GM10266 (cell line): ENCODE data around the gene ATP5ME.

Experiments used
- DNase-seq: peaks from one replicate; pipeline ENCODE4 v3.0.0; 2012; ENCODE audit errors: extremely low spot score
- TF ChIP-seq, protein P1 (sequence below): IDR thresholded peaks from 2 replicates; pipeline ENCODE4 v1.5.1; 2012; ENCODE audit warnings: mild to moderate bottlenecking, low read depth; ENCODE audit not compliant: control insufficient read depth, insufficient read depth; ENCODE audit errors: missing control alignments

ATP5ME gene

DNA sequence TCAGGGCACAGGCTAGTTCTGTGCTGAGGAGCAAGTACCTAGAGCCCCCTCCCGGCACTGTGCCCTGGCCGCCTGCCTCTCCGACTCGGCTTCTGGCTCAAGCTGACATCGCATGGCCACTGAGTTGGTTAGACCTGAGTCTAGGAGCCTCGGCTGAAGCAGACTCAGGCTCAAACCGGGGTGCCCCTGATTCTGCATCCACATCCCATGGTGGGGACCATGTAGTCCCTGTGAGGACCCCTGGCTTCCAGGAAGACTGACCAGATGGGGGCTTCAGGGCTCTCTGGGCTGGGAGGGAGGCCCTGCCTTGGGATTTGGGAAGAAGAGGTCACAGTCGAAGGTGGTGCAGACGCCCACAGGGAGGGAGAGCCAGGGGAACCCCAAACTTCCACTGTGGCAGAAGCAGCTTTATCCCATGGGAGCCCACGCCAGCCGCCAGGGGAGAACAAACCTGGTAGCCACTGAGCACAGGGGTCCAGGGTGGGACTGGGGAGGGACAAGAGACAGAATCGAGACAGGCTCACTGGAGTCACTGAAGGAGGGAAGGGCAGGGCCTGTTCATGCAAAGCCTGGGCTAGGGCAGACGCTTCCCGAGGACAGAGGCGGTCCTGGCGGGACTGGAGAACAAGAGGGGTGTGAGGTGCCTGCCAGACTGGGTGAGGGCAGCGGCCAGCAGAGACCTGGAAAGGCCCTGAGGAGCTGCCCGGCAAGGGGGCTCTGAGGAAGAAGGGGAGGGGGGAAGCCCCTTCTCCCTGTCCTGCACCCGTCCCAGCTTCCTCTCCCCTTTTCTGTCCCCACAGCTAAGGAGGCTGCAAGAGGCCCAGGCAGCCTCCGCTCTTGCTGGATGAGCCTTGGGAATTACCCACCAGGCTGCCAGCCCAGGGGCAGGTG lies 47.6 kb downstream of the ATP5ME start:
- TF ChIP-seq, protein P1, sequence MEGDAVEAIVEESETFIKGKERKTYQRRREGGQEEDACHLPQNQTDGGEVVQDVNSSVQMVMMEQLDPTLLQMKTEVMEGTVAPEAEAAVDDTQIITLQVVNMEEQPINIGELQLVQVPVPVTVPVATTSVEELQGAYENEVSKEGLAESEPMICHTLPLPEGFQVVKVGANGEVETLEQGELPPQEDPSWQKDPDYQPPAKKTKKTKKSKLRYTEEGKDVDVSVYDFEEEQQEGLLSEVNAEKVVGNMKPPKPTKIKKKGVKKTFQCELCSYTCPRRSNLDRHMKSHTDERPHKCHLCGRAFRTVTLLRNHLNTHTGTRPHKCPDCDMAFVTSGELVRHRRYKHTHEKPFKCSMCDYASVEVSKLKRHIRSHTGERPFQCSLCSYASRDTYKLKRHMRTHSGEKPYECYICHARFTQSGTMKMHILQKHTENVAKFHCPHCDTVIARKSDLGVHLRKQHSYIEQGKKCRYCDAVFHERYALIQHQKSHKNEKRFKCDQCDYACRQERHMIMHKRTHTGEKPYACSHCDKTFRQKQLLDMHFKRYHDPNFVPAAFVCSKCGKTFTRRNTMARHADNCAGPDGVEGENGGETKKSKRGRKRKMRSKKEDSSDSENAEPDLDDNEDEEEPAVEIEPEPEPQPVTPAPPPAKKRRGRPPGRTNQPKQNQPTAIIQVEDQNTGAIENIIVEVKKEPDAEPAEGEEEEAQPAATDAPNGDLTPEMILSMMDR = no peak

DNA sequence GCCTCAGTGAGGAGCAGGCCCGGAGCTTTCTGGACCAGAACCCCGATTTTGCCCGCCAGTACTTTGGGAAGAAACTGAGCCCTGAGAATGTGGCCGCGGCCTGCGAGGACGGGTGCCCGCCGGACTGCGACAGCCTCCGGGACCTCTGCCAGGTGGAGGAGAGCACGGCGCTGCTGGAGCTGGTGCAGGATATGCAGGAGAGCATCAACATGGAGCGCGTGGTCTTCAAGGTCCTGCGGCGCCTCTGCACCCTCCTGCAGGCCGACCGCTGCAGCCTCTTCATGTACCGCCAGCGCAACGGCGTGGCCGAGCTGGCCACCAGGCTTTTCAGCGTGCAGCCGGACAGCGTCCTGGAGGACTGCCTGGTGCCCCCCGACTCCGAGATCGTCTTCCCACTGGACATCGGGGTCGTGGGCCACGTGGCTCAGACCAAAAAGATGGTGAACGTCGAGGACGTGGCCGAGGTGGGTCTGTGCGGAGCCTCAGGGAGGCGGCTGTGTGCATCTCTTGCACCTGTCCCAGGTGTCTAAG lies 48.4 kb downstream of the ATP5ME start:
- no peak for DNase-seq
- TF ChIP-seq, protein P1 = no peak

More for the DNA sequence above, 47.6 kb downstream of the ATP5ME start:
- no peak for DNase-seq

DNA sequence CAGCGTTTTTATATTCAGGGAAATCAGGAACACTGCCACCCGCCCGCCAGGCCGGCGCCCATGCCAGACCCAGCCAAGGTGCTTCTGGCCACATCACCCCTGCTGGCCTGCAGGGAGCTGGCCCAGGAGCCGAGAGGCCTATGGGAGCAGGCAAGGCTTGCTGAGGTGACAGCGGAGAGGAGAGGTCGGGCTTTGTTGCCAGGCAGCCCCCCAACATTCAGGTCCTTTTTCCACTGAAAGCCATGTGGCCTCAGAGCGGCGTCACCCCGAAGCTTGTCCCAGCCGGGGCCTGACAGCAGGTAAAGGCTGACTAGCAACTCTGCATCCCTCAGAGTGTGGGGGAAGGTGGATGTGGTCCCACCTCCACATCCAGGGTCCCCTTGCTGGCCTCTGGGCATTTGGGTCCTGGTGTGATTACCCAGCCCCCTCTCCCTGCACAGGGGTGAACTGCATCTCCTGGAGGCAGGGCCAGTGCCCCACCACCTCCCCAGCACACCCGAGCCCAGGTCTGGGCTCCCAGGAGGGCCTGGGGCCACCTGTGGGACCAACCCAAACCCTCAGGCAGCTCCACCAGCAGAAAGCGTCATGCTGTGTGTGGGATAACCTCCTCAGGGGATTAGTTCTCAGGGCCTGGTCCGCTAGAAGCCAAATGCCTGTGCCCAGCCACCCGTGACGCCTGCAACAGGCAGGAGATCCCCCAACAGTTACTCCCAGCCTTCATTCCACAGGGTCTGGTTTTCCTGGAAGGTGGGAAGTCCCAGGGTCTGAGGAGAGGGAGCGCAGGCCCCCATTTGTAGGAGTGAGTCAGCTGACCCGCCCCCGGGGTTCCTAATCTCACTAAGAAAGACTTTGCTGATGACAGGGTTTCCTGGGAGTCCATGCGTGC lies 49.1 kb downstream of the ATP5ME start, which contains the start of gene PDE6B:
TSS of gene PDE6B (plus strand) at position 869 of the 886 bp plus-strand sequence. CDS start 54 bp downstream, outside the sequence.
- TF ChIP-seq, protein P1 = no peak
- DNase-seq = no peak

DNA sequence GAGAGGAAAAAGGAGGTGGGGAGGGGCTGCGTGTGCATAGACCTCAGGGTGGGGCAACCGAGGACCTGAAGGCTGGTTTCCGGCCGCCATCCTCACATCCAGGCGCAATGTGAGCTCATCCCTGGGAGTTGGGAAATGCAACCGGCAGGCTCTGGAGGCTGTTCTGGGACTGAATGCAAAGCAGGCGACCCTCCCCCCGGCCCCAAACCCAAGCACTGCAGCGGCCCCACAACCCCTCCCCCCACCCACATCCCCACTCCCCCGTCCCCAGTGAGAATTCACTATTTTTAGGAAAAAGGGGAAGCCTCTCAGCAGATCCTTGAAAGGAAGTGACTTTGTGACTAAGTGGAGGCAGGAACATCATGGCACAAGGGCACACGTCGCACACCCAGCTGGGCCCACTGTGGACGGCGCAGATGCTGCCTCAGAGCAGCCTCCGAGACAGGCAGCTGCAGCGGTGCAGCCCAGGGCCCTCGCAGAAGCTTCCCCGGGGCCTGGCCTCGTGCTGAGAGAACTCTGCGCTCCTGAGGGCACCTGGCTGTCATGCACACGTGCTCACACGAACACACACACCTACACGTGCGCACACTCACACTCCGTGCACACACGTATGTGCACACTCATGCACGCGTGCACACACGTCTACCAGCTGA lies 50.0 kb downstream of the ATP5ME start:
- DNase-seq = no peak

DNA sequence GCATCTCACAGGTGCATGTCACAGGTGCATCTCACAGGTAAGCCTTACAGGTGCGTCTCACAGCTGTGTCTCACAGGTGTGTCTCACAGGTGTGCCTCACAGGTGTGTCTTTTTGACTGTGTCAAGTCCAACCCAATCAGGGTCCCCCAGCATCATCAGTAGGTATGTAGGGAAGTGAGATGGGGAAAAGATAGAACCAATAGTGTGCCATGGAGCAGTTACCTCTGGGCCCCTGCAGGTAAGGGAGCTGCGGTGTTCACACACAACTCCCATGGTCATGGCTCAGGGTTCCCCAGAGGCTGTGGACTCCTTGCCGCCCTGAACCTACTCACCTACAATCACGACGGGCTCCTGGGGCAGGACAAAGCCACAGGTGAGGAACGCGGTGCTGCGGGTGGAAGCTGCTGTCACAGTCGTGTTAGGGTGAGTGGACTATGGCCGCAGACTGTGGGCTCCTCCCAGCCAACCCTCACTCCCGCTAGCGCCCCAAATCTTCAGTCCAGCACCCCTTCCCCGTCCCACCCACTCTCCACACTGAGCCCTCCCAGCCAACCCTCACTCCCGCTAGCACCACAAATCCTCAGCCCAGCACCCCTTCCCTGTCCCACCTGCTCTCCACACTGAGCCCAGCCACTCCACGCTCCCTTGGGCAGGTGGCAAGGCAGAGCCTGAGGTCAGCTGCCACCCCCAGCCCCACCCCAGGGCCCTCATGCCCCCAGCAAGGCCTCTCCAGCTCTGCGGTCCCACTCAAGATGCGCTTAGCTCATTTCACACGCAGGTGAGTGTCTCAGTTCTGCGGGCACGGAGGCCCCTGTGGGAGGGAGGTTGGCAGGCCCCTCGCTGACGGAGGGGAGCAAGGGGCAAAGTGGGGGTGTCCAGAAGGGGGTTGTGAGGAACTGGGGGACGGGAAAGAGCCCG lies 50.8 kb downstream of the ATP5ME start:
- TF ChIP-seq, protein P1 = no peak
- DNase-seq = no peak

More for the DNA sequence above, 50.0 kb downstream of the ATP5ME start:
- TF ChIP-seq, protein P1 = no peak
